ENCODE data around the gene ABHD12. TPM values are rescaled to one million over a fixed set of nuclear protein-coding genes. Genes with fewer than 3 reads are reported as not detected.

ABHD12 gene
- total RNA-seq, 1 donor from 2014 or later = 70.4 TPM

GRCh38 chr20:25254571-25254970 is 136.1 kb downstream of the ABHD12 start:
- no peak for ATAC-seq
- DNase-seq (ENCODE audit: low spot score) = no peak
- intact Hi-C loops (cut with DNase I) = no loop called here

- intact Hi-C loops (cut with DNase I) = no loop called here
- ATAC-seq (no peak), DNase-seq (ENCODE audit: low spot score) (no peak)
Observed at GRCh38 chr20:25253606-25254275, 136.9 kb downstream of the ABHD12 start.

- DNase-seq (ENCODE audit: low spot score) (no peak), ATAC-seq (no peak)
- intact Hi-C loops (cut with DNase I) = no loop called here
Observed at GRCh38 chr20:25252686-25253421, 137.8 kb downstream of the ABHD12 start.

GRCh38 chr20:25252230-25252651 is 138.4 kb downstream of the ABHD12 start:
- DNase-seq (ENCODE audit: low spot score) (no peak), ATAC-seq (no peak)
- intact Hi-C loops (cut with DNase I) = no loop called here

- intact Hi-C loops (cut with DNase I) = no loop called here
- DNase-seq (ENCODE audit: low spot score) (no peak), ATAC-seq (no peak)
Observed at GRCh38 chr20:25251558-25251957, 139.1 kb downstream of the ABHD12 start.

GRCh38 chr20:25251019-25251418 is 139.6 kb downstream of the ABHD12 start:
- DNase-seq (ENCODE audit: low spot score) = no peak
- no peak for ATAC-seq
- intact Hi-C loops (cut with DNase I) = no loop called here

GRCh38 chr20:25250508-25250907 is 140.1 kb downstream of the ABHD12 start:
- intact Hi-C loops (cut with DNase I) = no loop called here
- no peak for DNase-seq (ENCODE audit: low spot score)

More at GRCh38 chr20:25250508-25250907, 140.1 kb downstream of the ABHD12 start:
- ATAC-seq = no peak

Other genes starting within 250 kb of the ABHD12 start
- 59.3 TPM for gene ENTPD6, start 195.1 kb downstream of the ABHD12 start, total RNA-seq
- gene PYGB, start 142.8 kb downstream of the ABHD12 start, total RNA-seq = 37.9 TPM
- gene GINS1, start 16.8 kb upstream of the ABHD12 start, total RNA-seq = 1.4 TPM
- 14.8 TPM for gene NINL, start 194.7 kb upstream of the ABHD12 start, total RNA-seq
- gene NANP, start 233.2 kb upstream of the ABHD12 start, total RNA-seq = 4.6 TPM